SU-DHL-6 (cell line): ENCODE measurements around the gene CREG1.

Experiments
- H2AFZ ChIP-seq: fragments of 200-600 bp; sonication (generic); 2 replicates; pipeline ENCODE4 v1.6.1; 2014; ENCODE audit warnings: low read depth, mild to moderate bottlenecking, moderate library complexity, mixed read lengths, antibody characterized with exemption, low read length; ENCODE audit not compliant: severe bottlenecking
- H3F3A ChIP-seq: fragments of 200-600 bp; shearing (Covaris generic); 2 replicates; pipeline ENCODE4 v1.6.0; 2016; ENCODE audit warnings: antibody characterized with exemption, mild to moderate bottlenecking; ENCODE audit not compliant: insufficient read depth
- H3K27ac ChIP-seq: fragments of 200-600 bp; sonication (generic); 2 replicates; pipeline ENCODE4 v1.5.1; 2016; ENCODE audit warnings: low read depth, mild to moderate bottlenecking, low read length, moderate library complexity, mixed read lengths
- H3K27me3 ChIP-seq: fragments of 200-600 bp; sonication (generic), shearing (Covaris generic); 2 replicates; pipeline ENCODE4 v1.6.0; 2014; ENCODE audit warnings: mild to moderate bottlenecking, low read length
- H3K36me3 ChIP-seq: fragments of 200-600 bp; sonication (generic); 2 replicates; pipeline ENCODE4 v1.6.1; 2014; ENCODE audit warnings: mild to moderate bottlenecking, low read length, mixed read lengths
- H3K4me2 ChIP-seq: fragments of 300-600, 200-600 bp; shearing (Covaris generic), sonication (generic); 2 replicates; pipeline ENCODE4 v1.6.0; 2014; ENCODE audit warnings: low read length, low read depth, mild to moderate bottlenecking; ENCODE audit not compliant: poor library complexity, severe bottlenecking
- H3K4me3 ChIP-seq: fragments of 200-600 bp; sonication (generic); 2 replicates; pipeline ENCODE4 v1.5.1; 2014; ENCODE audit warnings: antibody characterized with exemption, low read length, mild to moderate bottlenecking, mixed read lengths; ENCODE audit not compliant: insufficient read depth, poor library complexity, severe bottlenecking
- H3K79me2 ChIP-seq: fragments of 200-600 bp; sonication (generic); 2 replicates; pipeline ENCODE4 v1.6.1; 2014; ENCODE audit warnings: mild to moderate bottlenecking, low read length, moderate library complexity; ENCODE audit not compliant: insufficient read depth
- H3K9ac ChIP-seq: fragments of 200-600 bp; sonication (generic); 2 replicates; pipeline ENCODE4 v1.7.0; 2014; ENCODE audit warnings: mild to moderate bottlenecking, low read length
- H3K9me2 ChIP-seq: fragments of 200-600 bp; sonication (generic); replicated peaks from 2 replicates; pipeline ENCODE4 v1.6.1; 2014; ENCODE audit warnings: low read length; ENCODE audit not compliant: insufficient read depth
- H3K9me3 ChIP-seq: fragments of 200-600 bp; sonication (generic); 2 replicates; pipeline ENCODE4 v1.6.1; 2014; ENCODE audit warnings: low read length, mixed read lengths; ENCODE audit not compliant: insufficient read depth
- H4K20me1 ChIP-seq: fragments of 200-600 bp; sonication (generic); 2 replicates; pipeline ENCODE4 v1.6.1; 2014; ENCODE audit warnings: low read depth, mild to moderate bottlenecking, antibody characterized with exemption, low read length, moderate library complexity, mixed read lengths
- EZH2phosphoT487 ChIP-seq: fragments of 200-600 bp; sonication (generic), shearing (Covaris generic); conservative IDR thresholded peaks from 2 replicates; pipeline ENCODE4 v1.6.1; 2018; ENCODE audit warnings: mild to moderate bottlenecking, antibody characterized with exemption, low read length, moderate library complexity, mixed read lengths
- TF ChIP-seq, protein P1 (sequence below): fragments of 200-600 bp; sonication (generic); IDR thresholded peaks from one replicate; pipeline ENCODE4 v1.5.1; 2017; ENCODE audit warnings: antibody characterized with exemption, mild to moderate bottlenecking, low read length, moderate library complexity; ENCODE audit not compliant: insufficient read depth, poor library complexity, severe bottlenecking

The CREG1 gene

DNA sequence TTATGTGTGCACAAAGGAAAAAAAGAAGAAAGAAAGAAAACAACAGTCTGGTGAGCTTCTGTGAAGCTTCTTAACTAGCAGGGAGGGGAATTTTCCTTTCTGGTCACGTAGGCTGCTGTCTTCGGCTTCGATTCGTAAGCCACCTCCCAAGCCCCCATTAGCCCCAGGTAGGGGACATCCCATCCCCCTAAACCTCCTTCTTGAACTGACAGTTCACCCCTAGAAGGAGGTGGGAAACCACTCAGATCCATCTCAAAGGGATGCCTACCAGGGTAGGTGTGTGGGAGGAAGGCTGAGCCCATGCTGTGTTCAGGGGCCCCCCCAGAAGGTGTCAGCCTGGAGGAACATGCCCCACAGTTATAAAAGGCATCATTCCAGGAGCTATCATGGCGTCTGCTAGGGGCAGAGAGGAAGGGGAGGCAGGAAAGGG, 61.1 kb downstream of the CREG1 start:
- H4K20me1 ChIP-seq: no peaks in the 10 kb centered on the region
- H3K4me3 ChIP-seq: no peak overlapping the region
- no peaks in the 10 kb centered on the region for H3K27me3 ChIP-seq
- H3F3A ChIP-seq: no peaks in the 10 kb centered on the region
- no peak overlapping the region for H3K4me2 ChIP-seq
- H3K9me2 ChIP-seq: no peaks in the 10 kb centered on the region
- H3K9me3 ChIP-seq: no peaks in the 10 kb centered on the region
- H3K27ac ChIP-seq: no peak overlapping the region
- no peaks in the 10 kb centered on the region for H3K79me2 ChIP-seq
- no peaks in the 10 kb centered on the region for H3K36me3 ChIP-seq
- H2AFZ ChIP-seq: no peak overlapping the region
- TF ChIP-seq, protein P1, sequence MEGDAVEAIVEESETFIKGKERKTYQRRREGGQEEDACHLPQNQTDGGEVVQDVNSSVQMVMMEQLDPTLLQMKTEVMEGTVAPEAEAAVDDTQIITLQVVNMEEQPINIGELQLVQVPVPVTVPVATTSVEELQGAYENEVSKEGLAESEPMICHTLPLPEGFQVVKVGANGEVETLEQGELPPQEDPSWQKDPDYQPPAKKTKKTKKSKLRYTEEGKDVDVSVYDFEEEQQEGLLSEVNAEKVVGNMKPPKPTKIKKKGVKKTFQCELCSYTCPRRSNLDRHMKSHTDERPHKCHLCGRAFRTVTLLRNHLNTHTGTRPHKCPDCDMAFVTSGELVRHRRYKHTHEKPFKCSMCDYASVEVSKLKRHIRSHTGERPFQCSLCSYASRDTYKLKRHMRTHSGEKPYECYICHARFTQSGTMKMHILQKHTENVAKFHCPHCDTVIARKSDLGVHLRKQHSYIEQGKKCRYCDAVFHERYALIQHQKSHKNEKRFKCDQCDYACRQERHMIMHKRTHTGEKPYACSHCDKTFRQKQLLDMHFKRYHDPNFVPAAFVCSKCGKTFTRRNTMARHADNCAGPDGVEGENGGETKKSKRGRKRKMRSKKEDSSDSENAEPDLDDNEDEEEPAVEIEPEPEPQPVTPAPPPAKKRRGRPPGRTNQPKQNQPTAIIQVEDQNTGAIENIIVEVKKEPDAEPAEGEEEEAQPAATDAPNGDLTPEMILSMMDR: no peak
- TF ChIP-seq EZH2phosphoT487: no peak
- no peak overlapping the region for H3K9ac ChIP-seq

DNA sequence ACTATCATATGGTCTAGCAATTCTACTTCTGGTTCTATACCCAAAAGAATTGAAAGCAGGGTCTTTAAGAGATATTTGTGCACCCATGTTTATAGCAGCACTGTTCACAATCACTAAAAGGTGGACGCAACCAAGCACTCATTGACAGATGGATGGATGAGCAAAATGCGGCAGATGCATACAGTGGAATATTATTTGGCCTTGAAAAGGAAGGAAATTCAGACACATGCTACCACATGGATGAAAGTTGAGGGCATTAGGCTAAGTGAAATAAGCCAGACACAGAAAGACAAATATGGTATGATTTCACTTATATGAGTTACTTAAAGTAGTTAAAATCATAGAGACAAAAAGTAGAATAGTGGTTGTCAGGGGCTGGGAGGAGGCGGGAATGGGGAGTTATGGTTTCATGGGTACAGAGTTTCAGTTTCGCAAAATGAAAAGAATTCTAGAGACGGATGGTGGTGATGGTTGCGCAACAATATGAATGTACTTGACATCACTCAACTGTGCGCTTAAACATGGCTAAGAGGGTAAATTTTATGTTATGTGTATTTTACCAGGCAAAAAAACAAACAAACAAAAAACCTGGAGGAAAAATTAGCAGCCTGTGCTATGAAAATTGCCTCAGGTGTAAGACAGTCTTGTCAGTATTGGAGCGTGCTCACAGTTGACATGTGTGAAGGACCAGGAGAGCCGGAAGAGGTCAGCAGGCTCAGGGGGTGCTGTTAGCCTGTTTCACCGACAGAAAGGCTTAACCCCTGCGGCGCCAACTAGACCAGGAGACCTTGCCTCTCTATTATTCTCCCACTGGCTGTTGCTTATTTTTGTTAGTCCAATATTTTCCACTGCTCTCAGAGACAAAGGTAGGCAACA, 61.7 kb downstream of the CREG1 start:
- Histone ChIP-seq H3K36me3 (no peaks in the 10 kb centered on the region), H4K20me1 (no peaks in the 10 kb centered on the region), H3K4me2 (no peak overlapping the region), H3K27ac (no peak overlapping the region), H3K79me2 (no peaks in the 10 kb centered on the region), H3K4me3 (no peak overlapping the region), H2AFZ (no peak overlapping the region), H3F3A (no peaks in the 10 kb centered on the region), H3K9me2 (no peaks in the 10 kb centered on the region), H3K9me3 (no peaks in the 10 kb centered on the region), H3K27me3 (no peaks in the 10 kb centered on the region), H3K9ac (no peak overlapping the region)
- no peak for TF ChIP-seq EZH2phosphoT487
- TF ChIP-seq, protein P1: no peak
